Peyer's patch (tissue), 4 donors: ENCODE data around the gene BATF3.

Experiments
- CTCF ChIP-seq, 6 experiments: fragments of 450-650 bp in 4 of 6; fragments of 200-600 bp in 2 of 6; sonication (generic) in 1 of 6; IDR thresholded peaks; one replicate each; pipeline ENCODE4 v1.5.1; 2017 to 2019; ENCODE audit warnings: antibody characterized with exemption in 6 of 6, mild to moderate bottlenecking in 3 of 6, moderate library complexity in 1 of 6
- POLR2A ChIP-seq, 2 donors: fragments of 450-650 bp; IDR thresholded peaks; one replicate each; pipeline ENCODE4 v1.5.1; 2017; ENCODE audit warnings: antibody characterized with exemption in 2 of 2, mild to moderate bottlenecking in 2 of 2, moderate library complexity in 2 of 2

DNA sequence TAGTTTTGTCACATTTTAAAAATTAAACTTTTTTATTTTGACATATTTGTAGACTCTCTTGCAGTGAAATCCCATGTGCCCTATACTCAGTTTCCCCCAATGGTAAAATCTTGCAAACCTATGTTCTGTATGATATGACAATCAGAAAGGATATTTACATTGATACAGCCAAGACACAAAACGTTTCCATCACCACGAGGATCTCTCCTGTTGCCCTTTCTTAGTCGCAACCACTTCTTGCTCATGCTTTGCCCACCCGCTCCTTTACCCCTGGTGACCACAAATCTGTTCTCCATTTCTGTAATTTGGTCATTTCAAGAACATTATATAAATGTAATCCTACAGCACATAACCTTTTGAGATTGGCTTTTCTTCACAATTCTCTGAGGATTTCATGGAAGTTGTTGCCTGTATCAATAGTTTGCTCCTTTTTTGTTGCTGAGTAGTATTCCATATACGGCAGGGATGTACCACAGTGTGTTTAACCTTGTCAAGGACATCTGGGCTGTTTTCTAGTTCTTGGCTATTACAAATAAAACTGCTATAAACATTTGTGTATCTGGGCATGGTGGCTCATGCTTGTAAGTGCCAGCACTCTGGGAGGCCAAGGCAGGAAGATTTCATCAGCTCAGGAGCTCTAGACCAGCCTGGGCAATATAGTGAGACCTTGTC lies 14.0 kb upstream of the BATF3 start:
- TF ChIP-seq CTCF (IDR thresholded peaks at IDR 0.05) (no peak), POLR2A (IDR thresholded peaks at IDR 0.05) (no peak)
